ENCODE data around the gene TMEM134.
A peak's percentile ranks its signal among the peaks of the same experiment; 100 is the strongest.
"Not testable (repeated sequence)": the region's sequence is repeated elsewhere in the genome, so short reads cannot be mapped to it uniquely, and the experiment has no call there.

The TMEM134 gene

DNA sequence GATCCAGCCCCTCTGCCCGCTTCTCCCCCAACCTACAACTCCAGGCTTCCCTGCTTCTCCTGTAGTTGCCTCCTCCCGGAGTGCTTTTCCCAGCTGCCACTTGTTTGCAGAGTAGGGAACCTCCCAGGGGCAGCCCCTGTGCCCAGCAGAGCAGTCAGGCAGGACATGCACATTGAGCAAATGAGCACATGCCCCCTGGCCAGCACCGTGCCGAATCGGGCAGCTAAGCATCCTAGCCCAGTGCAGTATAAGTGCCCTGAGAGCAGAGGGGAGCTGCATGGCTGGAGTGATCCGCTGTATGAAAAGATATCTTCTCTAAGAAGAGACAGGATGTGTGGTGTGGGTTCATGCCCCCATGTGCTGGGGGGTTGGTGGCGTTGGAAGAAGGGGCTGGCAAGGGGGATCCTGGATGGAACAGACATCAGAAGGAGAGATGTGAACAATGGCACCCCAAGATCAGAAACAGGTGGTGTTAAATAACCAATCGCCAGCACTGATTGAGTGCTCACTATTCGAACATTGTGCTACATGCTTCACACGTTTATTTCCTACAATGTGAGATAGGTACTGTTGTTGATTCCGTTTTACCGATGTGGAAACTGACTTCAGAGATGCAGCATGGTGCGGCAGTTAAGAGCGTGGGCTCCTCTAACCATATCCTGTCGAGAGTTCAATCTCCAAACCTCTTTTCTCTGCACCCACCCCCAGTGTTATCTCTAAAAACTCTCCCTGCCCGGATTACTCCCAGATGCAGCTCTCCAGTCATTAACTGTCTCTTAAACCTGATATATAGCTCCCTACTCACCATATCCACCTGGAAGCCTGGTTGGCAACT is 15.0 kb upstream of the TMEM134 start:
- Histone ChIP-seq H3K27me3 (ENCODE audit: low read depth, low read length) (0 out of 2 replicates have a peak, but pooled peaks cover 5% of the 10 kb centered on the region), H3K4me1 (ENCODE audit: low read length) (peaks cover 58% of the 10 kb centered on the region)

GRCh38 chr11:67482827-67483798 is 14.1 kb upstream of the TMEM134 start, which contains the start of gene AIP:
TSS of gene AIP (plus strand) at chr11:67483026. CDS start at chr11:67483159, 133 bp downstream.
- Histone ChIP-seq H3K79me2 (ENCODE audit: low read length) (peaks cover 38% of the 10 kb centered on the region), H4K20me1 (ENCODE audit: insufficient read depth, low read length) (peaks cover 9% of the 10 kb centered on the region; the same call in 1 of the 2 replicates), H3K4me1 (ENCODE audit: low read length) (peaks cover 56% of the 10 kb centered on the region), H3K4me3 (ENCODE audit: low read length) (peak within 1 kb of the TSS; percentile 76), H2AFZ (ENCODE audit: low read depth, low read length) (peak within 1 kb of the TSS; percentile 25), H3K9ac (ENCODE audit: low read length) (peak within 1 kb of the TSS; percentile 68), H3K27ac (ENCODE audit: low read length) (peak within 1 kb of the TSS; percentile 82), H3K9me3 (ENCODE audit: insufficient read depth, low read length) (no peaks in the 10 kb centered on the region), H3K4me2 (ENCODE audit: low read length) (peak within 1 kb of the TSS; percentile 95), H3K27me3 (ENCODE audit: low read depth, low read length) (0 out of 2 replicates have a peak, but pooled peaks cover 5% of the 10 kb centered on the region), H3K36me3 (replicated peaks; ENCODE audit: low read depth, low read length) (peaks cover 13% of the 10 kb centered on the region)
- TF ChIP-seq EZH2phosphoT487 (IDR thresholded peaks at IDR 0.05; ENCODE audit: low read depth): no peak
- TF ChIP-seq, protein P1, sequence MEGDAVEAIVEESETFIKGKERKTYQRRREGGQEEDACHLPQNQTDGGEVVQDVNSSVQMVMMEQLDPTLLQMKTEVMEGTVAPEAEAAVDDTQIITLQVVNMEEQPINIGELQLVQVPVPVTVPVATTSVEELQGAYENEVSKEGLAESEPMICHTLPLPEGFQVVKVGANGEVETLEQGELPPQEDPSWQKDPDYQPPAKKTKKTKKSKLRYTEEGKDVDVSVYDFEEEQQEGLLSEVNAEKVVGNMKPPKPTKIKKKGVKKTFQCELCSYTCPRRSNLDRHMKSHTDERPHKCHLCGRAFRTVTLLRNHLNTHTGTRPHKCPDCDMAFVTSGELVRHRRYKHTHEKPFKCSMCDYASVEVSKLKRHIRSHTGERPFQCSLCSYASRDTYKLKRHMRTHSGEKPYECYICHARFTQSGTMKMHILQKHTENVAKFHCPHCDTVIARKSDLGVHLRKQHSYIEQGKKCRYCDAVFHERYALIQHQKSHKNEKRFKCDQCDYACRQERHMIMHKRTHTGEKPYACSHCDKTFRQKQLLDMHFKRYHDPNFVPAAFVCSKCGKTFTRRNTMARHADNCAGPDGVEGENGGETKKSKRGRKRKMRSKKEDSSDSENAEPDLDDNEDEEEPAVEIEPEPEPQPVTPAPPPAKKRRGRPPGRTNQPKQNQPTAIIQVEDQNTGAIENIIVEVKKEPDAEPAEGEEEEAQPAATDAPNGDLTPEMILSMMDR (IDR thresholded peaks at IDR 0.05; ENCODE audit: low read depth, low read length): no peak

More for the DNA sequence above, 15.0 kb upstream of the TMEM134 start:
- peaks cover 10% of the 10 kb centered on the region; the same call in 1 of the 2 replicates for H4K20me1 ChIP-seq (ENCODE audit: insufficient read depth, low read length)
- H3K9me3 ChIP-seq (ENCODE audit: insufficient read depth, low read length): no peaks in the 10 kb centered on the region
- H2AFZ ChIP-seq (ENCODE audit: low read depth, low read length): no peak overlapping the region
- no peak for TF ChIP-seq EZH2phosphoT487 (IDR thresholded peaks at IDR 0.05; ENCODE audit: low read depth)
- TF ChIP-seq, protein P1 (IDR thresholded peaks at IDR 0.05; ENCODE audit: low read depth, low read length): no peak
- peaks cover 14% of the 10 kb centered on the region for H3K36me3 ChIP-seq (replicated peaks; ENCODE audit: low read depth, low read length)
- H3K79me2 ChIP-seq (ENCODE audit: low read length): peaks cover 39% of the 10 kb centered on the region
- peak overlapping the region; percentile 76 for H3K4me3 ChIP-seq (ENCODE audit: low read length)
- H3K9ac ChIP-seq (ENCODE audit: low read length): peak overlapping the region; percentile 68
- H3K4me2 ChIP-seq (ENCODE audit: low read length): peak overlapping the region; percentile 95
- H3K27ac ChIP-seq (ENCODE audit: low read length): peak overlapping the region; percentile 82

DNA sequence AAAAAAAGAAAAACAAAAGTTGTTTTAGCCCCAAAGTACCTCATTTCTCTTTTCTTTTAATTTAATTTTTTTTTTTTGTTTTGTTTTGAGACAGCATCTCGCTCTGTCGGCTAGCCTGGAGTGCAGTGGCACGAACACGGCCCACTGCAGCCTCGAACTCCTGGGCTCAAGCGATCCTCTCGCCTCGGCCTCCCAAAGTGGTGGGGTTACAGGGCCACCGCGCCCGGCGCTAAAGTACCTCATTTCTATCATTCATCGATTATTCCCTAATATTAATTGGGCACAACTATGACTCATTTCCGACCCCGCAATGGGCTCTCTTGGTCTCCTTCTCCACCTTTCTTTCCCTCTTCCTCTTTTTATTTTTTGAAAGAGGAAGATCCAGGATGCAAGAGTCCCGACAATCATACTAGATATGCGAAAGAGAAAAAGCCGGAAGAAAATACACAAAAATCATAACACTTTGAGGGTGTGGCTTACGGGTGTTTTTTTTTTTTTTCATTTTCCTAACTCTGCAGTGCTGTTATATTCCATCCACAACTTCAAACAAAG is 13.3 kb upstream of the TMEM134 start:
- Histone ChIP-seq H3K9ac (ENCODE audit: low read length) (peak overlapping the region; percentile 68), H4K20me1 (ENCODE audit: insufficient read depth, low read length) (peaks cover 6% of the 10 kb centered on the region; the same call in 1 of the 2 replicates), H3K4me3 (ENCODE audit: low read length) (peak overlapping the region; percentile 76), H3K4me2 (ENCODE audit: low read length) (peak overlapping the region; percentile 95), H3K9me3 (ENCODE audit: insufficient read depth, low read length) (no peaks in the 10 kb centered on the region), H3K27me3 (ENCODE audit: low read depth, low read length) (0 out of 2 replicates have a peak, but pooled peaks cover 5% of the 10 kb centered on the region), H3K79me2 (ENCODE audit: low read length) (peaks cover 35% of the 10 kb centered on the region), H2AFZ (ENCODE audit: low read depth, low read length) (peak overlapping the region; percentile 25), H3K4me1 (ENCODE audit: low read length) (peaks cover 49% of the 10 kb centered on the region), H3K27ac (ENCODE audit: low read length) (peak overlapping the region; percentile 82), H3K36me3 (replicated peaks; ENCODE audit: low read depth, low read length) (peaks cover 7% of the 10 kb centered on the region)
- no peak for TF ChIP-seq EZH2phosphoT487 (IDR thresholded peaks at IDR 0.05; ENCODE audit: low read depth)
- TF ChIP-seq, protein P1 (IDR thresholded peaks at IDR 0.05; ENCODE audit: low read depth, low read length): no peak

GRCh38 chr11:67477344-67478050 is 8.4 kb upstream of the TMEM134 start:
- H3K9ac ChIP-seq (ENCODE audit: low read length); H3K36me3 ChIP-seq (replicated peaks; ENCODE audit: low read depth, low read length); H3K4me1 ChIP-seq (ENCODE audit: low read length); H3K27me3 ChIP-seq (ENCODE audit: low read depth, low read length); H3K9me3 ChIP-seq (ENCODE audit: insufficient read depth, low read length); H2AFZ ChIP-seq (ENCODE audit: low read depth, low read length); H4K20me1 ChIP-seq (ENCODE audit: insufficient read depth, low read length); H3K4me2 ChIP-seq (ENCODE audit: low read length); H3K4me3 ChIP-seq (ENCODE audit: low read length); H3K79me2 ChIP-seq (ENCODE audit: low read length); H3K27ac ChIP-seq (ENCODE audit: low read length): not testable (repeated sequence)

DNA sequence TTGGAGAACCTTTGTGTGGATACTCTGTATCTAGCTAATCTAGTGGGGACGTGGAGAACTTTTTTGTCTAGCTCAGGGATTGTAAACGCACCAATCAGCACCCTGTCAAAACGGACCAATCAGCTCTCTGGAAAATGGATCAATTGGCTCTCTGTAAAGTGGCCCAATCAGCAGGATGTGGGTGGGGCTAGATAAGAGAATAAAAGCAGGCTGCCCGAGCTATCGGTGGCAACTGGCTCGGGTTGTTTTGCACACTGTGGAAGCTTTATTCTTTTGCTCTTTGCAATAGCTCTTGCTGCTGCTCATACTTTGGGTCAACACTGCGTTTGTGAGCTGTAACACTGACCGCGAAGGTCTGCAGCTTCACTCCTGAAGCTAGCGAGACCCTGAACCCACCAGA is 7.6 kb upstream of the TMEM134 start:
- H3K4me1 ChIP-seq (ENCODE audit: low read length); H3K79me2 ChIP-seq (ENCODE audit: low read length); H3K27me3 ChIP-seq (ENCODE audit: low read depth, low read length); H3K4me3 ChIP-seq (ENCODE audit: low read length); H2AFZ ChIP-seq (ENCODE audit: low read depth, low read length); H3K4me2 ChIP-seq (ENCODE audit: low read length); H4K20me1 ChIP-seq (ENCODE audit: insufficient read depth, low read length); H3K9me3 ChIP-seq (ENCODE audit: insufficient read depth, low read length); H3K9ac ChIP-seq (ENCODE audit: low read length); H3K36me3 ChIP-seq (replicated peaks; ENCODE audit: low read depth, low read length); H3K27ac ChIP-seq (ENCODE audit: low read length): not testable (repeated sequence)
